Activated CD4-positive, alpha-beta T cell treated with anti-CD3 and anti-CD28 coated beads, Interleukin-2, amount 50 U/mL, for 1 hour (primary cell): ENCODE measurements around the gene SURF2.
A peak's percentile ranks its signal among the peaks of the same experiment; 100 is the strongest.
"Not testable (repeated sequence)": the region's sequence is repeated elsewhere in the genome, so short reads cannot be mapped to it uniquely, and the experiment has no call there.

ENCODE experiments used
- DNase-seq: peaks from one replicate; pipeline ENCODE4 v3.0.0-alpha.2; 2020

SURF2 gene

DNA sequence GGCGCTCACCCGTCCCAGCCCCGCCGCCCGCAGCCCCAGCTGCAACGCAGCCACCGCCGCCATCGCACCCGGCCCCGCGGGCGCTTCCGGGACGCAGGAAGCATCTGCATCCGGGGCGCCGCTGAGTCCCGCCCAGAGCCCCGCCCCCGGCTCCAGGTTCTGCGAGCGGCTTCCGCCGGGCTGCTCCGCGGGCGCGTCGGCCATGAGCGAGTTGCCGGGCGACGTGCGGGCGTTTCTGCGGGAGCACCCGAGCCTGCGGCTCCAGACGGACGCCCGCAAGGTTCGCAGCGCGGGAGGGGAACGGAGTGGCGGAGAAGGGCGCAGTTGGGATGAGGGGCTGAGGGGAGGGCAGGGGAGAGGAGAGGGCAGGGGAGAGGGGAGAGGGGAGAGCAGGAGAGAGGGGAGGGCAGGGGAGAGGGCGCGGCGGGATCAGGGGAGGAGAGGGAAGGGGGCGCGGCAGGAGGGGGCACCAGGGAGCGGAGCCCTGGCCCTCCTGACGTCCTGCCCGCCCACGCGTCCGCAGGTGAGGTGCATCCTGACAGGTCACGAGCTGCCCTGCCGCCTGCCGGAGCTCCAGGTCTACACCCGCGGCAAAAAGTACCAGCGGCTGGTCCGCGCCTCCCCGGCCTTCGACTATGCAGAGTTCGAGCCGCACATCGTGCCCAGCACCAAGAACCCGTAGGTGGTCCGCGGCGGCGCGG is at the start of gene SURF2, which contains the start of gene SURF1:
TSS of gene SURF2 (plus strand) at position 160 of the 701 bp plus-strand sequence. CDS start at position 203, 43 bp downstream.
TSS of gene SURF1 (minus strand) at position 97 of the 701 bp plus-strand sequence. CDS start at position 63, 34 bp downstream.
- DNase-seq: peak; percentile 91

DNA sequence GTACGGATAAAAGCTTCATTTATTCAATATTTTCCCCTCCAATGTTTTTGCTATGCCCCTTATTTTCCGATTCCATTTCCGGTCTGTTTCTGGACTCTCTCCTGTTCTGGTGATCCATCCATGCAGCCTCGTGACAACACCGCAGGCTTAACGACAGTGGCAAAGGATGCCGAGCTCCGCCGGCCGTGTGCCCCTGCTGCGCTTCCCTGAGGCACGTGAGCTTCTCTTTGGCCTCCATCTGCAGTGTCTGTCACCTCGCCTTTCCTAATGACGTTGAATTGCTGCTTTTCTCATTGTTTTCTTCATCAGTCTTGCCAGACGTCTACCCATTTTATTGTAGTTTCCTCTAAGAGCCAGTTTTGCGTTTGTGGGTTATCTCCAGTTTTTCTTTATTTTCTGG is 49.0 kb upstream of the SURF2 start:
- DNase-seq: no peak

DNA sequence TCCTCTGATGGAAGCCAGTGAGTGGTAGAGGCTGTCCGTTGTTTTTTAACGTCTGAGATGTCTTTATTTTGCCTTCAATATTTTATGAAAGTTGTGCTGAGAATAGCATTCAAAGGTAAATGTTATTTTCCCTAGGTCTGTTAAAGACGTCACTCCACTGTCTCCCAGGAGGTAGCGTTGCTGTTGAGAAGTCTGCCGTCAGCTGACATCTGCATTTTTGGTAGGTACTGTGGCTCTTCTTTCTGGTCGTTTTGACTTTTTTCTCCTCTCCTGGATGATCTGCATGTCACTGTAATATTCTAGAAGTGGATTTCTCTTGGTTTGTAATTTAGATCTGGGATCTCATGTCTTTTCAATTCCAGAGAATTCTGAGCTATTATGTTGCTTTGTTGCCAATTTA is 46.7 kb upstream of the SURF2 start:
- DNase-seq: no peak

GRCh38 chr9:133315997-133316396 is 40.4 kb upstream of the SURF2 start:
- no peak for DNase-seq

GRCh38 chr9:133317551-133317950 is 38.8 kb upstream of the SURF2 start:
- DNase-seq: not testable (repeated sequence)

- no peak for DNase-seq
Observed at GRCh38 chr9:133320421-133320881, 35.9 kb upstream of the SURF2 start.

- no peak for DNase-seq
Observed at GRCh38 chr9:133321411-133321935, 34.9 kb upstream of the SURF2 start.

DNA sequence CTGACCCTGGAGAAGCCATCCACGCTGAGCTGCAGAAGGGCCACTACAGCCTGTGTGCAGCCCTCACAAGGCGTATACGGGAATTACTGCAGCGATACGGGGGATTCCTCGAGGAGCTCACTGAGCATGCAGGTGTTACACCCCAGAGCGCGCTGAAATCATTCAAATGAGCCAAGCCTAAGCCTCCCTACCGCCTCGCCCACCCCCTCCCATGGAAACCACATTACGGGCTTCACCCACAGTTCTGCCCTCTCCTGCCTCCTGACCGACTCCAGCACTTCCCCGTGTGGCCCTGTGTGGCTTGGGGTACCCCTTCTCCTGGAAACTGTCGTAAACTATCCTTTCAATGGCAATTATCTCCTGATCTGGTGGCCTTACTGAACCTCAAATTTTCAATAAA is 33.6 kb upstream of the SURF2 start:
- DNase-seq: no peak

GRCh38 chr9:133323211-133323610 is 33.1 kb upstream of the SURF2 start:
- no peak for DNase-seq

DNA sequence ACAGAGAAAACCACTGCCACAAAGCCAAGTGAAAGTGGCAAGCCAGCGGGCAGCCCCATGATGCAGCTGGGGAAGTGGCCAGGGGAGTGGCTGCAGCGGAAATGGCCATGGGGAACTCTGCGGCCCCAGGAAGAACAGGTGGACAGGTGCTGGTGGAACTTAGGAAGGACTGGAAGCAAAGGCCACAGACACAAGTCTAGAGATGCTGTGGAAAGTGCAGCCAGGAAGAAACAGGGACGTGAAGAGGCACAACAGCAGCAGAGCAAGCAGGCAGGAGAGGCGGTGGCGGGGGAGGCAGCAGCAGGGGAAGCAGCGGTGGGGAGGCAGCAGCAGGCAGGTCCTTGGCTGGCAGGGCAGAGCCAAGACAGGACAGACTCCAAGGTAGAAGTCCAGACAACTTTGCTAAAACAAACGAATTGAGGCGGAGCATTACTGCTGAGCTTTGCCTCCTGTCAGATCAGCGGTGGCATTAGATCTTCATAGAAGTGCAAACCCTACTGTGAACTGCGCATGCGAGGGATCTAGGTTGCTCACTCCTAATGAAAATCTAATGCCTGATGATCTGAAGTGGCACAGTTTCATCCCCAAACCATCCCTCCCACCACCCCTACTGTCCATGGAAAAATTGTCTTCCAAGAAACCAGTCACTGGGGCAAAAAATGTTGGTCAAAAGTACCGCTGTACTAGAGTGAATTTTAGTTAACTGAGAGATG is 32.2 kb upstream of the SURF2 start:
- DNase-seq: no peak

GRCh38 chr9:133327021-133327420 is 29.3 kb upstream of the SURF2 start:
- not testable (repeated sequence) for DNase-seq

- no peak for DNase-seq
Observed at GRCh38 chr9:133327834-133328484, 28.4 kb upstream of the SURF2 start.

DNA sequence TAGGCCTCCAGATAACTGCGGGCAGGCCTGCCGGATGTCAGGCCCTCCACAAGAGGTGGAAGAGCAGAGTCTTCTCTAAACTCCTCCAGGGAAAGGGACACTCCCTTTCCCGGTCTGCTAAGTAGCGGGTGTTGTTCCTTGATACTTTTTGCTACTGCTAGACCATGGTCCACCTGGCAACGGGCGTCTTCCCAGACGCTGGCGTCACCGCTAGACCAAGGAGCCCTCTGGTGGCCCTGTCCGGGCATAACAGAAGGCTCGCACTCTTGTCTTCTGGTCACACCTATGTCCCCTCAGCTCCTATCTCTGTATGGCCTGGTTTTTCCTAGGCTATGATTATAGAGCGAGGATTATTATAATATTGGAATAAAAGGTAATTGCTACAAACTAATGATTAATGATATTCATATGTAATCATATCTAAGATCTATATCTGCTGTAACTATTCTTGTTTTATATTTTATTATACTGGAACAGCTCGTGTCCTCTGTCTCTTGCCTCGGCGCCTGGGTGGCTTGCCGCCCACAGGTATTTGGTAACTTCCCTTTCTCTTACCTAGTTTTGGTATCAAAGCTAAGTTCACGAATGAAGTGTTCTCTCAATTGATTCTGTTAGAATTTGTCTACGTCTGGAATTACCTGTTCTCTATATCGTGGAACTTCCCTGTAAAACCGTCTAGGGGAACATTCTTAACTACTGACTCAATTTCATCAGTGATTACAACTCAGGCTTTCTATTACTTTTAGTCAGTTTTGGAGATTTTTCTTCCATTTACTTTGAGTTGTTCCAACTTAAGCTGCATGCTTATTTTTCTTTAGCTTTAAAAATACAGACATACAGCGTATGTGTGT is 26.8 kb upstream of the SURF2 start:
- DNase-seq: not testable (repeated sequence)

DNA sequence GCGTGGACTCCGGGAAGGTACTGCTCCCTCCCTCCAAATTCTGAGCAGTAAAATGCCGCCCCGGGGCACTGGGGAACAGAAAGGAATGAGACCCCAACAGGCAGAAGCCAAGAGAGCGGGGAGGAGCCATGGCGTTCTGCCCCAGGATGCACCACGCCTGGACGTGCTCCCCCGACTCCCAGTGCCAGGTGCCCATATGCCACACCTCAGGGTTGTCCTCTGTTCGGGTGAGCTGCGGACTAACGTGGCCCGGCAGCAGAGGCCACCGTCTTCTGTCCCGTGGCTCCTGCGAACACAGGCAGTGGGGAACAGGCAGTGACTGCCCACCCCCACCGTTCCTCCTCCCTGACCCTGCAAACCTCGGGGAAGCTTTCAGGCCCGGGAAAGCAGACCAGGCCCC is 25.1 kb upstream of the SURF2 start:
- DNase-seq: no peak

GRCh38 chr9:133331641-133332380 is 24.5 kb upstream of the SURF2 start:
- DNase-seq: no peak

DNA sequence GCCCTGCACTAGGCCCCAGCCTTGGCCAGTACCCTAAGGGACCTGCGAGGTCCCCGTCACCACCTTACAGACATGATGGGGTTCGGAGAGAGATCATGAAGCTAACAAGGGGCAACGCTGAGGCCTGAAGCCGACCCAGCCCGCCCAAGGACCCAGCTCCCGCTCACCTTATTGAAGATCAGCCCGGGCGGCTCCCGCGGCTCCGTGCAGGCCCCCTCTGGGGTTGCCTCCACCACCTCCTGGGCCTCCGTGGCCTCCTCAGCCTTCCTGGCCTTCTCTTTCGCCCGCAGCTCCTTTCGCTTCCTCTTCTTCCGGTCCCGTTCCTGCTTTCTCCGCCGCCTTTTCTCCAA is 24.0 kb upstream of the SURF2 start:
- no peak for DNase-seq

- DNase-seq: no peak
Observed at GRCh38 chr9:133333011-133333410, 23.3 kb upstream of the SURF2 start.

DNA sequence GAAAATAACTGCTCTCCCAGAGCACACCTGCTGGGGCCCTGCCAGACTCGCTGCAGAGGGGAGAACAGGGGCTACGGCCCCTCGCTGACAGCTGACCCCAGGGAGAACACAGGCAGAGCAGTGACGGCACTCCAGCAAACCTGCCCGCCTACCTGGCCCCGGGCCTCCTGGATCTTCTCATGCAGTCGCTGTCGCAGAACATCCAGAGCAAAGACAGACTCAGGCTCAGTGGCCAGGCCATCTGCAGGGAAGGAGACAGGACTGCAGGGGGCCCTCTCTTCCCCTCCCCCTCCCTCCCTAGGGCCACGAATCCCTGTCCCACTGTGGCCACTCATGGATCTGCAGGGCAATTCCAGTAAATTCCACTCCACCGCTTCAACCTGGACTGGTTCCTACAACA is 22.8 kb upstream of the SURF2 start:
- no peak for DNase-seq

- no peak for DNase-seq
Observed at GRCh38 chr9:133334161-133334560, 22.2 kb upstream of the SURF2 start.

DNA sequence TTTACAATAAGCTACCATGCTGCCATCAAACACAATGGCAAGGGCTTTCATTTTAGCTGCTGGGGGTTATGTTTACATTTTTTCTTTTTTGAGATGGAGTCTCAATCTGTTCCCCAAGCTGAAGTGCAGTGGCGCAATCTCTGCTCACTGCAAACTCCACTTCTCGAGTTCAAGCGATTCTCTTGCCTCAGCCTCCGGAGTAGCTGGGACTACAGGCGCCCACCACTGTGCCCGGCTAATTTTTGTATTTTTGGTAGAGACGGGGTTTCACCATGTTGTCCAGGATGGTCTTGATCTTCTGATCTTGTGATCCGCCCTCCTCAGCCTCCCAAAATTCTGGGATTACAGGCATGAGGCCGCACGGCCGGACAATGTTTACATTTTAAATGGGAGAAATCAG is 21.5 kb upstream of the SURF2 start:
- not testable (repeated sequence) for DNase-seq

DNA sequence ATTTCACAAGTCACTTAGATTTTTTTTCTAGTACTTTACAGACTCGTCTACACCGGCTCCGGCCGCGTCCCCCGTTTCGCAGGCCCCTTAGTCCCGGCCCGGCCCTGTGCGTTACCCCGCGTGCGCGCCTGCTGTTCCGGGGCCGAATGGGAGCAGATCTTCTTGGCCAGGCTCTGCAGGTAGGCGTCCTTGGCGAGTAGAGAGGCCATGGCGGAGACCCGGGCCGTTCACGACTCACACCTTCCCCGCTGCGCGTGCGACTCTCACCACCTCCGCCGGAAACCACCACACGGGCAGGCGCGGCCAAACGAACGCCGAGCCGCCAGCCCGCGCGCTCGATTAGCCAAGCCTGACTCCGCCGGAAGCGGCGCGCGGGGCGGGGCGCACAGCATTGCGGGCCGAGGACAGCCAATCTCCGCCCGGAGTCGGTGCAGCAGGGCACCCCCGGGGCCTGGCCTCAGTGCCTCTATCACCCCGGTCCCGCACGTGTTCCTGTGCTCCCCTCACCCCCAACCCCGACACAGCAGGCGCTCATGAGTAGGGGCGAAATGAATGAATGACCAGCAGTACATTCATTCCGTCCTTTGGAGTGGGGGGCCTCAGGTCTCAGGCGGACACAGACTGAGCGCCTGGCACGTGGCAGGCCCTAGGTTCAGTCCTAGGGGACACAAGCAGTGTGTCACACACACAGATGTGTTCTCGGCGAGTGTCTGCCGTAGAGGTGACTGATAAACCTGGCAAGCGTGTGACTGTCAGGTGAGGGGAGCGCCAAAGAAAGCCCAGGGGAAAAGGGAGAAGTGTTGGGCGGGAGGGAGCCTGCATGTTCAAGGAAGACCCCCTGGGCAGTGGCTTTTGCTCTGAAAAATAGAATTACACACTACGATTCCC is 20.2 kb upstream of the SURF2 start, which contains the start of gene SURF6:
TSS of gene SURF6 (minus strand) at position 265 of the 888 bp plus-strand sequence. CDS start at position 209, 56 bp downstream.
- peak; percentile 91 for DNase-seq
